Measurements from ENCODE around the gene LCORL. TPM values are rescaled to one million over a fixed set of nuclear protein-coding genes. Genes with fewer than 3 reads are reported as not detected.
"Not testable (repeated sequence)": the region's sequence is repeated elsewhere in the genome, so short reads cannot be mapped to it uniquely, and the experiment has no call there.

LCORL gene
- total RNA-seq, 1 experiment from 2014 or later, result 15.5 TPM

GRCh38 chr4:18039113-18039512, 17.6 kb upstream of the LCORL start:
- no peak overlapping the region for H3K9ac ChIP-seq (ENCODE audit: extremely low read depth, insufficient read length, low read length)
- H2BK5ac ChIP-seq (ENCODE audit: insufficient read length, low read length), result no peak overlapping the region
- H3K14ac ChIP-seq (ENCODE audit: insufficient read depth, low read length), result no peak overlapping the region
- H3K4me1 ChIP-seq (ENCODE audit: insufficient read depth, low read length), result no peaks in the 10 kb centered on the region
- DNase-seq, result no peak
- no peak overlapping the region for H4K8ac ChIP-seq (replicated peaks; ENCODE audit: insufficient read length, low read depth, low read length)
- no peak overlapping the region for H3K4ac ChIP-seq (ENCODE audit: low read depth, low read length)
- no peaks in the 10 kb centered on the region for H3K9me3 Mint-ChIP-seq
- no peak overlapping the region for H3K4me2 ChIP-seq (ENCODE audit: insufficient read depth, insufficient read length, low read length)
- H3K27ac Mint-ChIP-seq, result no peak overlapping the region
- no CpG with 5 or more reads among the region's 2 CpGs for WGBS (ENCODE audit: extremely low coverage, insufficient read length, low lambda C conversion rate)
- no peak overlapping the region for H3K18ac ChIP-seq (ENCODE audit: insufficient read length, low read depth, low read length)
- no peak overlapping the region for H2BK120ac ChIP-seq (ENCODE audit: low read depth, low read length, poor library complexity, severe bottlenecking)
- no peaks in the 10 kb centered on the region for H3K79me1 ChIP-seq (ENCODE audit: insufficient read depth, low read depth, low read length, poor library complexity, severe bottlenecking)
- H4K5ac ChIP-seq (ENCODE audit: insufficient read length, low read depth, low read length), result no peak overlapping the region
- H3K79me2 ChIP-seq (ENCODE audit: insufficient read depth, low read length), result no peaks in the 10 kb centered on the region
- H3K23me2 ChIP-seq (ENCODE audit: insufficient read length, low read depth, low read length, poor library complexity, severe bottlenecking), result no peaks in the 10 kb centered on the region
- H2BK15ac ChIP-seq (ENCODE audit: low read depth, low read length), result no peak overlapping the region
- H2BK20ac ChIP-seq (ENCODE audit: low read depth, low read length, poor library complexity, severe bottlenecking), result no peak overlapping the region
- H3T11ph ChIP-seq (ENCODE audit: low read length), result no peak overlapping the region
- H3K9me3 ChIP-seq (ENCODE audit: control insufficient read depth, low read depth, low read length), result no peaks in the 10 kb centered on the region
- no peak for TF ChIP-seq CTCF (conservative IDR thresholded peaks at IDR 0.05)
- H3K27me3 Mint-ChIP-seq (ENCODE audit: low read depth), result no peaks in the 10 kb centered on the region
- no peak overlapping the region for H3K27ac ChIP-seq (ENCODE audit: insufficient read length, low read depth, low read length)
- no peak overlapping the region for H2AK5ac ChIP-seq (ENCODE audit: insufficient read length, low read length)
- H2BK12ac ChIP-seq (ENCODE audit: insufficient read length, low read depth, low read length), result no peak overlapping the region
- H3K23ac ChIP-seq (ENCODE audit: insufficient read length, low read depth, low read length), result no peak overlapping the region
- H3K36me3 Mint-ChIP-seq (ENCODE audit: insufficient read depth in 1 of 3, low read depth in 3 of 3), result no peaks in the 10 kb centered on the region; a peak in 1 of 7 replicates
- no peak overlapping the region for H2AFZ ChIP-seq (ENCODE audit: low read length)
- H3K27me3 ChIP-seq (ENCODE audit: insufficient read depth, low read length), result no peaks in the 10 kb centered on the region
- no peaks in the 10 kb centered on the region for H4K20me1 ChIP-seq (ENCODE audit: control insufficient read depth, insufficient read depth, insufficient read length)
- H3K56ac ChIP-seq (ENCODE audit: insufficient read length, low read depth, low read length), result no peak overlapping the region
- no peaks in the 10 kb centered on the region for H3K4me1 Mint-ChIP-seq
- H4K91ac ChIP-seq (ENCODE audit: insufficient read length, low read depth, low read length), result no peak overlapping the region
- no peak overlapping the region for H3K4me3 Mint-ChIP-seq

- not testable (repeated sequence) for H3K36me3 Mint-ChIP-seq (ENCODE audit: insufficient read depth in 1 of 3, low read depth in 3 of 3); H2BK5ac ChIP-seq (ENCODE audit: insufficient read length, low read length); H4K20me1 ChIP-seq (ENCODE audit: control insufficient read depth, insufficient read depth, insufficient read length); H2BK120ac ChIP-seq (ENCODE audit: low read depth, low read length, poor library complexity, severe bottlenecking); H3K79me1 ChIP-seq (ENCODE audit: insufficient read depth, low read depth, low read length, poor library complexity, severe bottlenecking); H2AFZ ChIP-seq (ENCODE audit: low read length); H3K14ac ChIP-seq (ENCODE audit: insufficient read depth, low read length); H3K4me3 Mint-ChIP-seq; H4K91ac ChIP-seq (ENCODE audit: insufficient read length, low read depth, low read length); H3K4me1 Mint-ChIP-seq; H3K23ac ChIP-seq (ENCODE audit: insufficient read length, low read depth, low read length); H3K27ac Mint-ChIP-seq; H3K79me2 ChIP-seq (ENCODE audit: insufficient read depth, low read length); H3K23me2 ChIP-seq (ENCODE audit: insufficient read length, low read depth, low read length, poor library complexity, severe bottlenecking); H3K27ac ChIP-seq (ENCODE audit: insufficient read length, low read depth, low read length); H3K4me2 ChIP-seq (ENCODE audit: insufficient read depth, insufficient read length, low read length); H2AK5ac ChIP-seq (ENCODE audit: insufficient read length, low read length); H3K56ac ChIP-seq (ENCODE audit: insufficient read length, low read depth, low read length); H3K9me3 ChIP-seq (ENCODE audit: control insufficient read depth, low read depth, low read length); H2BK12ac ChIP-seq (ENCODE audit: insufficient read length, low read depth, low read length); H3T11ph ChIP-seq (ENCODE audit: low read length); H3K18ac ChIP-seq (ENCODE audit: insufficient read length, low read depth, low read length); H4K8ac ChIP-seq (replicated peaks; ENCODE audit: insufficient read length, low read depth, low read length); H3K27me3 Mint-ChIP-seq (ENCODE audit: low read depth); H3K27me3 ChIP-seq (ENCODE audit: insufficient read depth, low read length); H3K9me3 Mint-ChIP-seq; H3K9ac ChIP-seq (ENCODE audit: extremely low read depth, insufficient read length, low read length); H2BK20ac ChIP-seq (ENCODE audit: low read depth, low read length, poor library complexity, severe bottlenecking); H2BK15ac ChIP-seq (ENCODE audit: low read depth, low read length); DNase-seq; H3K4me1 ChIP-seq (ENCODE audit: insufficient read depth, low read length); H3K4ac ChIP-seq (ENCODE audit: low read depth, low read length); H4K5ac ChIP-seq (ENCODE audit: insufficient read length, low read depth, low read length)
- WGBS (ENCODE audit: extremely low coverage, insufficient read length, low lambda C conversion rate), result no CpG with 5 or more reads among the region's 10 CpGs
Observed at GRCh38 chr4:18036369-18036768, 14.8 kb upstream of the LCORL start.

Data from H9 (cell line).